WERI-Rb-1 (cell line): ENCODE measurements around the gene RRP12.
A peak's percentile ranks its signal among the peaks of the same experiment; 100 is the strongest.

ENCODE experiments used
- DNase-seq: peaks from one replicate; pipeline ENCODE4 v3.0.0-alpha.2; 2020
- H3K27ac ChIP-seq: fragments of 250-450 bp; sonication (Bioruptor Pico); 2 replicates; pipeline ENCODE4 v1.5.1; 2020; ENCODE audit warnings: mild to moderate bottlenecking, moderate library complexity
- H3K27me3 ChIP-seq: fragments of 250-450 bp; sonication (Bioruptor Pico); 2 replicates; pipeline ENCODE4 v1.5.1; 2021; ENCODE audit warnings: mild to moderate bottlenecking, low read depth, moderate library complexity; ENCODE audit not compliant: insufficient read depth, severe bottlenecking
- H3K36me3 ChIP-seq: fragments of 250-450 bp; sonication (Bioruptor Pico); 2 replicates; pipeline ENCODE4 v1.5.1; 2020; ENCODE audit warnings: mild to moderate bottlenecking, moderate library complexity
- H3K4me3 ChIP-seq: 2 replicates; pipeline ENCODE4 v1.5.1; 2011; ENCODE audit warnings: low read depth, mild to moderate bottlenecking, control low read depth, low read length
- H3K9me3 ChIP-seq: fragments of 250-450 bp; sonication (Bioruptor Pico); 2 replicates; pipeline ENCODE4 v1.5.1; 2021; ENCODE audit warnings: mild to moderate bottlenecking, moderate library complexity; ENCODE audit not compliant: severe bottlenecking
- CTCF ChIP-seq: IDR thresholded peaks from 2 replicates; pipeline ENCODE4 v1.5.1; 2011; ENCODE audit warnings: low read depth, mild to moderate bottlenecking, control low read depth, inconsistent platforms, low read length

Gene RRP12

GRCh38 chr10:97332591-97333350 is 68.4 kb downstream of the RRP12 start:
- Histone ChIP-seq H3K27me3 (no peaks in the 10 kb centered on the region), H3K36me3 (peaks cover 4% of the 10 kb centered on the region), H3K9me3 (no peaks in the 10 kb centered on the region), H3K4me3 (peak overlapping the region; percentile 49), H3K27ac (no peak overlapping the region)
- no peak for TF ChIP-seq CTCF
- DNase-seq, result no peak

GRCh38 chr10:97331153-97331703 is 69.9 kb downstream of the RRP12 start:
- TF ChIP-seq CTCF, result no peak
- no peak overlapping the region for H3K4me3 ChIP-seq
- no peaks in the 10 kb centered on the region for H3K9me3 ChIP-seq
- H3K27me3 ChIP-seq, result no peaks in the 10 kb centered on the region
- peaks cover 4% of the 10 kb centered on the region for H3K36me3 ChIP-seq
- H3K27ac ChIP-seq, result no peak overlapping the region
- no peak for DNase-seq

- Histone ChIP-seq H3K27ac (no peak overlapping the region), H3K27me3 (no peaks in the 10 kb centered on the region), H3K4me3 (no peak overlapping the region), H3K36me3 (peaks cover 4% of the 10 kb centered on the region), H3K9me3 (no peaks in the 10 kb centered on the region)
- no peak for DNase-seq
- no peak for TF ChIP-seq CTCF
Observed at GRCh38 chr10:97329766-97330165, 71.4 kb downstream of the RRP12 start.

GRCh38 chr10:97328646-97329453 is 72.3 kb downstream of the RRP12 start:
- no peak for TF ChIP-seq CTCF
- H3K36me3 ChIP-seq, result peaks cover 4% of the 10 kb centered on the region
- no peak overlapping the region for H3K27ac ChIP-seq
- H3K4me3 ChIP-seq, result no peak overlapping the region
- H3K27me3 ChIP-seq, result no peaks in the 10 kb centered on the region
- no peak for DNase-seq
- no peaks in the 10 kb centered on the region for H3K9me3 ChIP-seq

GRCh38 chr10:97327348-97328294 is 73.5 kb downstream of the RRP12 start:
- peaks cover 4% of the 10 kb centered on the region for H3K36me3 ChIP-seq
- no peak for TF ChIP-seq CTCF
- no peaks in the 10 kb centered on the region for H3K27me3 ChIP-seq
- H3K9me3 ChIP-seq, result no peaks in the 10 kb centered on the region
- no peak for DNase-seq
- H3K4me3 ChIP-seq, result no peak overlapping the region
- H3K27ac ChIP-seq, result no peak overlapping the region
